ENCODE data around the gene IL7R. TPM values are rescaled to one million over a fixed set of nuclear protein-coding genes. Genes with fewer than 3 reads are reported as not detected.

The IL7R gene
- total and polyA plus RNA-seq, 7 donors, result 0.21 to 1.9 (median 1.0) TPM

GRCh38 chr5:35847961-35848360, 8.7 kb upstream of the IL7R start:
- intact Hi-C loops (cut with DNase I), result no loop called here
- H3K4me1 ChIP-seq, result no peaks in the 10 kb centered on the region
- no peaks in the 10 kb centered on the region for H3K9me3 ChIP-seq
- H3K4me3 ChIP-seq, result no peak overlapping the region
- WGBS, 3 donors, result 26 to 36% (median 34%) methylated on average over 3 of the region's 3 CpGs
- no peaks in the 10 kb centered on the region for H3K36me3 ChIP-seq (ENCODE audit: insufficient read depth in 1 of 2, low read depth in 1 of 2)
- H3K27ac ChIP-seq, result no peak overlapping the region
- no peaks in the 10 kb centered on the region for H3K27me3 ChIP-seq (ENCODE audit: insufficient read depth in 3 of 3, low read length in 2 of 3)
- no peak for DNase-seq
- ATAC-seq, result no peak
- TF ChIP-seq CTCF (IDR thresholded peaks at IDR 0.05), result no peak

GRCh38 chr5:35849860-35850259, 6.8 kb upstream of the IL7R start:
- WGBS, 3 donors, result 44 to 56% (median 50%) methylated on average over 6 of the region's 6 CpGs
- intact Hi-C loops (cut with DNase I), result no loop called here
- no peaks in the 10 kb centered on the region for H3K4me1 ChIP-seq

GRCh38 chr5:35850967-35851680, 5.6 kb upstream of the IL7R start:
- Histone ChIP-seq H3K9me3 (no peaks in the 10 kb centered on the region), H3K36me3 (ENCODE audit: insufficient read depth in 1 of 2, low read depth in 1 of 2) (no peaks in the 10 kb centered on the region), H3K27me3 (ENCODE audit: insufficient read depth in 3 of 3, low read length in 2 of 3) (no peaks in the 10 kb centered on the region), H3K27ac (no peak overlapping the region), H3K4me3 (peak overlapping the region; percentile 34), H3K4me1 (no peaks in the 10 kb centered on the region)
- TF ChIP-seq CTCF (IDR thresholded peaks at IDR 0.05), result no peak
- no peak for ATAC-seq
- intact Hi-C loops (cut with DNase I), result no loop called here
- DNase-seq, result no peak
- WGBS, 3 donors, result 17 to 30% (median 28%) methylated on average over 8 of the region's 8 CpGs

More at GRCh38 chr5:35849860-35850259, 6.8 kb upstream of the IL7R start:
- no peak for TF ChIP-seq CTCF (IDR thresholded peaks at IDR 0.05)
- Histone ChIP-seq H3K27ac (no peak overlapping the region), H3K36me3 (ENCODE audit: insufficient read depth in 1 of 2, low read depth in 1 of 2) (no peaks in the 10 kb centered on the region), H3K9me3 (no peaks in the 10 kb centered on the region), H3K4me3 (no peak overlapping the region), H3K27me3 (ENCODE audit: insufficient read depth in 3 of 3, low read length in 2 of 3) (no peaks in the 10 kb centered on the region)
- DNase-seq, result no peak
- ATAC-seq, result no peak

- intact Hi-C loops (cut with DNase I), result no loop called here
- no peak overlapping the region for H3K27ac ChIP-seq
- H3K4me3 ChIP-seq, result no peak overlapping the region
- TF ChIP-seq CTCF (IDR thresholded peaks at IDR 0.05), result no peak
- no peaks in the 10 kb centered on the region for H3K27me3 ChIP-seq (ENCODE audit: insufficient read depth in 3 of 3, low read length in 2 of 3)
- WGBS, 3 donors, result 33 to 60% (median 34%) methylated on average over 8 of the region's 8 CpGs
- no peaks in the 10 kb centered on the region for H3K9me3 ChIP-seq
- H3K4me1 ChIP-seq, result no peaks in the 10 kb centered on the region
- ATAC-seq (no peak), DNase-seq (peak in 1 of 2 donors; percentile 13)
- no peaks in the 10 kb centered on the region for H3K36me3 ChIP-seq (ENCODE audit: insufficient read depth in 1 of 2, low read depth in 1 of 2)
Measured at GRCh38 chr5:35852084-35852734, 4.5 kb upstream of the IL7R start.
